GM12801 (cell line): ENCODE results near the gene APBB2.

Experiments used
- CTCF ChIP-seq: IDR thresholded peaks from one replicate; pipeline ENCODE4 v1.5.1; 2011; ENCODE audit warnings: control low read depth; ENCODE audit not compliant: insufficient read length; ENCODE audit errors: extremely low read depth

Gene APBB2

GRCh38 chr4:40924096-40924792, 290.1 kb downstream of the APBB2 start:
- peak; percentile 37 for TF ChIP-seq CTCF

GRCh38 chr4:40923316-40924095, 290.8 kb downstream of the APBB2 start:
- no peak for TF ChIP-seq CTCF

- no peak for TF ChIP-seq CTCF
Measured at GRCh38 chr4:40918330-40918729, 296.0 kb downstream of the APBB2 start.

GRCh38 chr4:40916880-40917279, 297.5 kb downstream of the APBB2 start:
- TF ChIP-seq CTCF, result no peak

DNA sequence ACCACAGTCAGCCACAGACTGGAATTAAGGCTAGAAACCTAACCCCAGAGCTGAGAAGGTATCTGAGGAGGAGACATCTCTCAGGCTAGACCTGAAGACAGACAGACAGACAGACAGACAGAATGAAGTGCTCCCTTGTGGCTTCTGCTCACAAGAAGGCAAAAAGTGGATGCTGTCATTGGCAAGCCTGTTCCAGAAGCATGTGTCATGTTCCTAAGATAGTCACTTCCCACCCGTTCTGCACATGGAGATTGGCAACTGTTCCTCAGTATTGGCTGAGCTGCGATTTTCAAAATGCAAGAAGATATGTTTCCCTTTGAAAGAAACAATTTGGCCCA, 298.2 kb downstream of the APBB2 start:
- no peak for TF ChIP-seq CTCF

- TF ChIP-seq CTCF, result no peak
Measured at GRCh38 chr4:40915318-40916217, 298.8 kb downstream of the APBB2 start.
